NCI-H510A (cell line): ENCODE data around the gene MRPL49.
A peak's percentile ranks its signal among the peaks of the same experiment; 100 is the strongest.

ENCODE experiments used
- DNase-seq: peaks from one replicate; lab custom pipeline; 2025; lab: John Stamatoyannopoulos, UW

Gene MRPL49

DNA sequence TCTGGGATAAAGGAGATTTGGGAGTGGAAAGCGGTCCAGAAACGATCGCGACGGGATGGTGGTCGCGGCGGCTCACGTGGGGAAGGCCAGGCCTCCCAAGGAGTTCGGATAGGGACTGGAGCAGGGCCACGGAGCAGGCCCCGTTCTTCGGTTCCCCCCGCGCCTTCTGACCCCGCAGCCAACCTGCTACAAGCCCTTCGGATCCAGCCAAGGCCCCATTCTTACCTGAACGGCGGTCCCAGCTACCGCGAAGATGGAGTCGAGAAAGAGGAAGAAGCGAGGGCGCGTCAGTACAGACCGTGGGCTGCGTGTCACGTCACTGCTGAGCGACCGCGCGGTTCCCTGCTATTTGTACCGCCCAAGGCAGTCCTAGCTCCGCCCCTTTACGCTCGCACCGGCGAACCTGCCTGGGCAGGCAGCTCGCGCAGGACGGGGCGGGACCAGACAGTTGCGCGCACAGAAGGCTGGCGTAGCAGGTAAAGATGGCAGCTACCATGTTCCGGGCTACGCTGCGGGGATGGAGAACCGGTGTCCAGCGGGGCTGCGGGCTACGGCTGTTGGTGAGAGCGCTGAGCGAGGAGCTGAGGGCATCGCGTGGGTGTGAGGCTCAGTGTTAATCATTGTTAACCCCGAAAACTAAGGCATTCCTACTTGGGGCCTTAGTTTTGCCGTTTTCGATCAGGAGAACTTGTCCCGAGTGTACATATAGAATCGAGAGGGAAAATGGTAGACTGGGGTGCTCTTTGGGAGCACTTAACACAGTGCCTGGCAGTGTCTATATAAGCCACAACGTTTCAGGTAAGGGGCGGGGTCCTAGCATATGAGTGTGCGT lies at the start of gene MRPL49, which contains the start of gene FAU:
Gene MRPL49, plus strand, starts transcription at position 457 of the 832 bp plus-strand sequence. Its CDS starts 26 bp downstream, at position 483.
Gene FAU, minus strand, starts transcription at position 270 of the 832 bp plus-strand sequence. CDS start 321 bp downstream, outside the sequence.
- peak; percentile 98 for DNase-seq

DNA sequence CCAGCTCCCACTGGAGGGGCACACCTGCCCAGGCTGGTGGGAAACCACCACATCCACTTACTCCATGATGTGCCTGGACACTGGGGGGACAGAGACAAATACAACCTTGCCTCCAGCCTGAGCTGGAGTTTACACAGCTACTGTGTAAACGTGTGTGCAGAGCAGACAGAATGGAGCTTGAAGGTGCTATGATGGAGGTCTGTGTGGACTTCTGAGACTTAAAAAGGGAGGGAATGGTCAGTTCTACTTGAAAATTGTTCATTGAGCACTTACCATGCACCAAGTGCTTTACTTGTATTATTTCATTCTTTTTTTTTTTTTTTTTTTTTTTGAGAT lies 49.5 kb upstream of the MRPL49 start:
- no peak for DNase-seq

- no peak for DNase-seq
These were observed 44.7 kb upstream of the MRPL49 start for GRCh38 chr11:65077451-65077850.

- DNase-seq: no peak
These were observed 44.0 kb upstream of the MRPL49 start for GRCh38 chr11:65078151-65078550.

- no peak for DNase-seq
These were observed 43.3 kb upstream of the MRPL49 start for GRCh38 chr11:65078786-65079342.

- DNase-seq: no peak
These were observed 38.8 kb upstream of the MRPL49 start for GRCh38 chr11:65083134-65083833.

DNA sequence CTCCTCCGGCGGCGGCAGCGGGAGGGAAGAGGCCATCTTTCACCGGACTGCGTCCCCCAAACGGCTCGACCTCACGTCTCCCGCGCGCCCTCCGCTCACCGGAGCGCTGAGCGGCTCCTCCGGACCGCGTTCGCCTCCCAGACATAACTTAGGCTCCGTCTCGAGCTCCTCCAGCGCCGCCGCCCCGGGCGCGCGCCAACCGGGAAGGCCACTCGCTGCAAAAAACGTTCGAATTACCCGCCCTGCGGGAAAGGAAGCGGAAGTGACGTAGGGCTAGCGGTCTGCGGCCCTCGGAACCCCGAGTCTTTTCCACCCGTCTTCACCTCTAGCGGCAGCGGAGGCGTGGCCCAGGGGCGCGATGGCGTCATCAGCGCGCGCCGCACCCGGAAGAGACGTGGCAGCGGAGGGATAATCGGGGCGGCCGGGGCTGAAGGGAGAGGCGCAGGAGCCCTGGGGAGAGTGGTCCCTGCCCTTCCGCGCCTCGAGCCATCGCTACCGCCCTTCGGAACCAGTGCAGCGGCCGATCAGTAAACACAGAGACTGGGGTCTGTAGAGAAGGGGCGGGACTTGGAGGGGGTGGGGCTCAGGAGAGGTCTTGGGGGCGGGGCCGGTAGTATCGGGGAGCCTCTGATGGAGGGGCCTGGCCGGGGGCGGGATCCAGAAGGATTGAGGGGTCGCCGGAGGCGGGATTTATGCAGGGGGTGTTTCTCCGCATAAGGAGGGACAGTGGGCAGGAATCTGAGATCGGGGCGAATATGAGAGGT lies 38.1 kb upstream of the MRPL49 start, which contains the start of the genes CDCA5 and ZFPL1:
Gene CDCA5, minus strand, starts transcription at position 207 of the 764 bp plus-strand sequence. Its CDS starts 62 bp downstream, at position 145.
Gene ZFPL1, plus strand, starts transcription at position 389 of the 764 bp plus-strand sequence. CDS start 477 bp downstream, outside the sequence.
- peak; percentile 92 for DNase-seq

DNA sequence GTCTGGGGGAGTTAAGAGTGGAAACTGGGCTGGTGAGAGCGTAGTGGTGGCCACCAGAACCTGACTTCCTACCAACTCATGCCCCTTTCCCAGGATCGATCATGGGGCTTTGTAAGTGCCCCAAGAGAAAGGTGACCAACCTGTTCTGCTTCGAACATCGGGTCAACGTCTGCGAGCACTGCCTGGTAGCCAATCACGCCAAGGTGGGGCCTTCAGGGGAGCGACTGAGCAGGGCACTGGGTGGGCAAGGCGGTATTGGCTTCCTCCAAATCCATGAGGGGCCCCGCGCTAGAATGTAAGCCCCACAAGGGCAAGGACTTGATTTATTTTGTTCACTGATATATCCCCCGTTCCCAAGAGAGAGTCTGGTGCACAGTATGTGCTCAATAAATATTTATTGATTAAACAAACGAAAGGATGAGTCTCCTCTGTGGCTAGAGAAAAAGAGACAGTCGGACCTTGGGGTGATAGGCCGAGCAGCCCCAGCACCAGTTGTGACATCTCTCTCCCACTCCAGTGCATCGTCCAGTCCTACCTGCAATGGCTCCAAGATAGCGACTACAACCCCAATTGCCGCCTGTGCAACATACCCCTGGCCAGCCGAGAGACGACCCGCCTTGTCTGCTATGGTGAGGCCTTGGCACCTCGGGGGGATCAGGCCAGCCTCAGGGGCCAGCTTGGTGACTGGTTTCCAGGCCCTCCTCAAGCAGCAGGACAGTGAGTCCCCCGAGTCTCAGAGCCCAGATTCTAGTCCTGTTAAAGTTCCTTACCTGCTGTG lies 37.3 kb upstream of the MRPL49 start:
- DNase-seq: no peak

DNA sequence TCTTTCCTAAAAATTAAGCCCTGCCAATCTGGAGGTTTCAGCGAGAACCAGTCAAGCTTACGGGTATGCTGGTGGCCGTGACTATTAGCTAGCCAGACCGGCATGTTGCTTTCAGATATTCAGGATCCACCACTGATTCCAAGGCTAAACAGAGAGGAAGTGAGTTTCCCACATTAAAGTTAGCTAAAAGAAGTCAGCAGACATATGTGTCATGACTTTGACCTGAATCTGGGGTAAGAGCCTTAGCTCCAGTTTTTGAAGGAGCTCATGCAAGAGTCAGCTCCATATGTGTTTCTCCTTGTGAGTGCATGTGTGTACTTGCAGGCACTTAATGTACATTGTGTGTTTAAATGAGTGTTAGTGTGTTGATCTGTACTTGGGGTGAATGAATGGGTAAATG lies 36.7 kb upstream of the MRPL49 start:
- no peak for DNase-seq

GRCh38 chr11:65086809-65087208 lies 35.3 kb upstream of the MRPL49 start:
- DNase-seq: no peak

GRCh38 chr11:65087216-65087615 lies 34.9 kb upstream of the MRPL49 start:
- DNase-seq: no peak

- no peak for DNase-seq
These were observed 34.3 kb upstream of the MRPL49 start for GRCh38 chr11:65087827-65088226.

DNA sequence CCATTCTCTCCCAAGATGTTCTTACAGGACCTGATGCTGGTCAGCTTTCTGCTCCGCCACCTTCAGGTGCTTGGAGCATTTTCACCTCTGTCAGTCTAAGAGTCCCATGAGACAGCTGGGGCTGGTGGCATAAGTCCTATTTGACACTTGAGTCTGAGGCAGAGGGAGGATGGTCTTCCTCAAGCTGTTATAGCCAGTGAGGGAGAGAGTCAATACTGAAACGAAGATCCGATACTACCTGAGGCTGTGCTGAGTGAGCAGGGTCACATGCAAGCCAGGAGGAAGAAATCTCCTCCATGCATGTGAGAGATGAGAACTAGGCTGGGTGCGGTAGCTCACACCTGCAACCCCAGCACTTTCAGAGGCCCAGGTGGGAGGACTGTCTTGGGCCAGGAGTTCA lies 32.5 kb upstream of the MRPL49 start:
- DNase-seq: no peak

GRCh38 chr11:65090628-65091027 lies 31.5 kb upstream of the MRPL49 start:
- no peak for DNase-seq

GRCh38 chr11:65095427-65095826 lies 26.7 kb upstream of the MRPL49 start:
- no peak for DNase-seq

DNA sequence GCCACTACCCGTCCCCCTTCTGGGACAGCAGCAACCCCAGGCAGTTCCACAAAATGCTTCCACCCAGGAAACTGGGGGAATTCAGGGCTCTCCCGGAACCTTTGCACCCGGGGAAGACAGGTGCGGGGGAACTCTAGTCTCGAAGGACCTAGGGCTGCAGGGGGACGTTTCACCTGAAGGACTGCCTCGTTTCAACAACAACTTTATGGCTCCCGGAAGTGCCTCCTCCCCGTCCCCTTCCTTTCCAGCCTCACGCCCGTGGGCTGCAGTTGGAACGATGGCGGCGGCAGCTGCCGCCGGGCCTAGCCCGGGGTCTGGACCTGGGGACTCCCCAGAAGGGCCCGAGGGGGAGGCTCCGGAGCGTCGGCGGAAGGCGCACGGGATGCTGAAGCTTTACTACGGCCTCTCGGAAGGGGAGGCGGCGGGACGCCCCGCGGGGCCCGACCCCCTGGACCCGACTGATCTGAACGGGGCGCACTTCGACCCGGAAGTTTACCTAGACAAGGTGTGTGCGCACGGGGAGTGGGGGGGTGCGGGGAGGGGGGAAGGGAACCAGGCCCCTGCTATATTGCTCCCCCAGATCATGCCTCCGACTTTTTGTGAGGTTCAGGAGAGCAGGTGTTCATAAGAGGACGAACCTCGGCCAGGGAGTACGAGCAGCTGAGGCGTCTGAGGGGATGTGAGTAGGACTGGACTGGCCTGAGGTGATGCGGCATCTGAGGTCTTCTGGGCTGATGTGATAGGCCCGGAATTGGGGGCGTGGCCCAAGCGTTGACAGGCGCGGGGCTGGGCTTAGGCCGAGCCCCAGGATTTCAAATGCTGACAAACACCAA lies 25.9 kb upstream of the MRPL49 start, which contains the start of gene VPS51:
Gene VPS51, plus strand, starts transcription at position 241 of the 833 bp plus-strand sequence. Its CDS starts 37 bp downstream, at position 278.
- peak; percentile 86 for DNase-seq

DNA sequence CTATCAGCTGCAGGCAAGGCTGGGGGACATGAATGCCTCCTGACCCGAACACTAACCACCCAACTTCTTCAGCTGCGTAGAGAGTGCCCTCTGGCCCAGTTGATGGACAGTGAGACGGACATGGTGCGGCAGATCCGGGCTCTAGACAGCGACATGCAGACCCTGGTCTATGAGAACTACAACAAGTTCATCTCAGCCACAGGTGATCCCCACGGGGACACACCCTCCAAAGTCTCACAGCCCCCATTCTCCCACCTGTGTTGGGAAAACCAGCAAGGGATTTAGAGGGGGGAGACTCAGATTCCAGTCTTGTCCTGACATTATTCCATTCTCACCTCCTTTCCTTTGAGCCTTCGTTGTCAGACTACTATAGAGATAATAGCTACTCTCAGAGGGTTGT lies 25.2 kb upstream of the MRPL49 start:
- DNase-seq: no peak

DNA sequence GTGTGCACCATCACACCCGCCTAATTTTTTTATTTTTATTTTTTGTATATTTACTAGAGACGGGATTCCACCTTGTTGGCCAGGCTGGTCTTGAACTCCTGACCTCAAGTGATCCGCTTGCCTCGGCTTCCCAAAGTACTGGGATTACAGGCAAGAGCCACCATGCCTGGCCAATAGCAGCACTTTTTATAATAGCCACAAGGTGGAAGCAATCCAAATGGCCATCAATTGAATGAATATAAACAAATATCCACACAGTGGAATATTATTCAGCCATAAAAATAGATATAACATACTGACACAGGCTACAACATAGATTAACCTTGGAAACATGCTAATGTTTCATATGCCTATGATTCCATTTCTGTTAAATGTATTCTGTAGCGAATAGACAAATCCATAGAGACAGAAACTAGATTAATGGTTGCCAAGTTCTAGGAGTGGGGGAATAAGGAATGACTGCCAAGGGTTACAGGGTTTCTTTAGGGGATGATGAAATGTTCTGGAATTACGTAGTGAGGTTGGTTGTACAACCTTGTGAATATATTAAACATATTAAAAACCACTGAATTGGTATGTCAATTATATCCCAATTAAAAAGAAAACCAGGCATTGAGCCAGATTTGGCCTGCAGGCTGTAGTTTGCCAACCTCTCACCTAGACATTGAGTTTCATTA lies 21.3 kb upstream of the MRPL49 start:
- no peak for DNase-seq
